Naive thymus-derived CD4-positive, alpha-beta T cell (primary cell): ENCODE measurements around the gene DCXR. TPM values are rescaled to one million over a fixed set of nuclear protein-coding genes. Genes with fewer than 3 reads are reported as not detected.

Source experiments
- ATAC-seq: fragments of 150-1000 bp; cut with Tn5 transposase; 2 replicates; pipeline ENCODE4 v1.10.0; 2021; ENCODE audit warnings: mild to moderate bottlenecking, moderate library complexity
- CTCF ChIA-PET: fragments of 350-600 bp; sonication (Branson Sonifier 250); formaldehyde crosslinking; loops from one replicate; lab custom pipeline; 2021; ENCODE audit warnings: antibody characterized with exemption; lab: Charles Lee
- POLR2A ChIA-PET: fragments of 350-600 bp; sonication (Branson Sonifier 250); formaldehyde crosslinking; loops from one replicate; lab custom pipeline; 2021; ENCODE audit warnings: antibody characterized with exemption, inconsistent platforms; lab: Charles Lee
- DNase-seq, 9 donors: peaks; one replicate each; pipeline versions ENCODE4 v3.0.0 to v3.0.0-alpha.2; 2020 to 2022; ENCODE audit warnings: mixed read lengths in 1 of 9
- H3K27ac ChIP-seq: one replicate; pipeline ENCODE4 v1.7.0; 2013; ENCODE audit warnings: mild to moderate bottlenecking, low read depth, low read length, moderate library complexity
- H3K27me3 ChIP-seq, 2 donors: one replicate each; pipeline ENCODE4 v1.7.0; 2013; ENCODE audit warnings: low read length in 2 of 2, mild to moderate bottlenecking in 2 of 2, moderate library complexity in 2 of 2; ENCODE audit not compliant: control insufficient read depth in 2 of 2, insufficient read depth in 2 of 2
- H3K36me3 ChIP-seq, 3 experiments: 1 replicate in 2 of 3; 2 replicates in 1 of 3; pipeline ENCODE4 v1.7.0; 2013; ENCODE audit warnings: low read length in 3 of 3, mild to moderate bottlenecking in 3 of 3, moderate library complexity in 1 of 3; ENCODE audit not compliant: insufficient read depth in 3 of 3, control insufficient read depth in 2 of 3
- H3K4me1 ChIP-seq, 2 donors: one replicate each; pipeline ENCODE4 v1.7.0; 2013; ENCODE audit warnings: low read length in 2 of 2, mild to moderate bottlenecking in 2 of 2, moderate library complexity in 1 of 2; ENCODE audit not compliant: control insufficient read depth in 2 of 2, insufficient read depth in 2 of 2
- H3K4me3 ChIP-seq: 2 replicates; pipeline ENCODE4 v1.7.0; 2013; ENCODE audit warnings: mild to moderate bottlenecking, low read length
- H3K9me3 ChIP-seq, 3 experiments: 1 replicate in 2 of 3; 2 replicates in 1 of 3; pipeline ENCODE4 v1.7.0; 2013; ENCODE audit warnings: low read length in 3 of 3; ENCODE audit not compliant: control insufficient read depth in 2 of 3
- H3K27ac Mint-ChIP-seq, 9 donors: one replicate each; pipeline ENCODE4 v1.8.0; 2020 to 2022; ENCODE audit warnings: mixed read lengths in 9 of 9, mild to moderate bottlenecking in 8 of 9, moderate library complexity in 5 of 9, inconsistent platforms in 2 of 9
- H3K27me3 Mint-ChIP-seq, 5 donors: one replicate each; pipeline ENCODE4 v1.8.0; 2021 to 2022; ENCODE audit warnings: mixed read lengths in 5 of 5, mild to moderate bottlenecking in 1 of 5
- H3K36me3 Mint-ChIP-seq, 5 donors: one replicate each; pipeline ENCODE4 v1.8.0; 2020 to 2022; ENCODE audit warnings: mixed read lengths in 5 of 5, mild to moderate bottlenecking in 3 of 5, inconsistent platforms in 1 of 5
- H3K4me1 Mint-ChIP-seq, 7 donors: one replicate each; pipeline ENCODE4 v1.8.0; 2020 to 2022; ENCODE audit warnings: mixed read lengths in 7 of 7, mild to moderate bottlenecking in 3 of 7, inconsistent platforms in 1 of 7
- H3K4me3 Mint-ChIP-seq, 10 donors: one replicate each; pipeline ENCODE4 v1.8.0; 2020 to 2022; ENCODE audit warnings: mild to moderate bottlenecking in 10 of 10, mixed read lengths in 10 of 10, moderate library complexity in 6 of 10, inconsistent platforms in 2 of 10
- H3K9me3 Mint-ChIP-seq, 11 donors: one replicate each; pipeline ENCODE4 v1.8.0; 2020 to 2022; ENCODE audit warnings: mixed read lengths in 11 of 11, mild to moderate bottlenecking in 4 of 11, inconsistent platforms in 1 of 11, moderate library complexity in 1 of 11
- intact Hi-C, 2 donors: fragments of 100-400 bp; cut with micrococcal nuclease; formaldehyde crosslinking; loops; one replicate each; pipeline ENCODE4 v1.15.1; 2023
- polyA plus RNA-seq, 2 donors: library from polyadenylated mRNA; unstranded; fragments of 300-500 nt; fragmentation: Illumina TruSeq; gene quantifications; one replicate each; pipeline ENCODE4 v1.2.3, GENCODE V29; 2021
- total RNA-seq, 6 experiments: library from RNA in 5 of 6; stranded (reverse) in 5 of 6; gene quantifications; 1 replicate in 5 of 6; 2 replicates in 1 of 6; pipeline ENCODE4 v1.2.3 and lab custom pipeline; 2021 to 2026

The DCXR gene
- total and polyA plus RNA-seq, 7 experiments from 2014 or later, result 63.0 to 228 (median 98.4) TPM

DNA sequence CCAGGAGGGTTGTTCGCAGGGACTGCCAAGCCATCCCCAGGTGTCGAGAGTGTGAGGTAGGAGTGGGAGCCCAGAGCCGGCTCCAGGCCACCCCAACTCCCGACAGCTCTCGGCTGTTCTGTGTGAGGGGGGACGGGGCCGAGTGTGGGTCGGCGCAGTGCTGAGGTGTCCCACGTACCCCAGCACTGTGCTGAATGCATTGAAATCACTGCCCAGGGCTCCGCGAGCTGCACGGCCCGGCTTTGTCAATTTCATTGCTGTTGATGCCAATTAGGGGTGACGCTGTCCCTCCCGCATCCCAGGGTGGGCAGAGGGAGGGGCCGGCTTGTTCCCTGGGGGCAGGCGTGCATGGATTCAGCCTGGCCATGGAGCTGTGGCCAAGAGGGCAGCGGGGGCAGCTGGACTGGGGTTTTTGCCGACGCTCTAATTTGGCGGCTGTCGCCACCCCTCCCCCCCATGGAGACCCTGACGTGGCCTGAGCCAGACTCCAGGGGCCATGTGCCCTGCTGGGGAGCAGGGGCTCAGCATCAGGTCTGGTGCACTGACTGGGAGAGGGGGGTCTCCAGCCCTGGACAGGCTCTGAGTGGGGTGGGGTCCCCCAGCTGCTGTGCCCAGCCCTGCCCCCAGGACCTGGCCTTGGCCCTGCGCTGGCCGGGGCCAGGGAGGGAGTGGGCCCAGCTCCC, 29.1 kb downstream of the DCXR start:
- H3K4me3 Mint-ChIP-seq, result no peak overlapping the region
- no peaks in the 10 kb centered on the region for H3K9me3 Mint-ChIP-seq
- no peaks in the 10 kb centered on the region for H3K4me1 ChIP-seq
- H3K36me3 Mint-ChIP-seq, result no peaks in the 10 kb centered on the region
- H3K27me3 ChIP-seq, result no peaks in the 10 kb centered on the region
- peaks cover 0 to 3% (median 0%) of the 10 kb centered on the region in 7 donors for H3K4me1 Mint-ChIP-seq
- peaks cover 0 to 10% (median 0%) of the 10 kb centered on the region in 3 experiments for H3K36me3 ChIP-seq
- no peaks in the 10 kb centered on the region for H3K9me3 ChIP-seq
- ChIA-PET POLR2A (interaction anchor here (0.5 to 0.7 kb wide), 2 partner anchors 11 to 145 kb away, joined by 3 read pairs; no protein-coding TSS in a partner anchor), CTCF (no interaction called here)
- intact Hi-C loops, result no loop called here
- H3K27me3 Mint-ChIP-seq, result no peaks in the 10 kb centered on the region
- no peak overlapping the region for H3K4me3 ChIP-seq
- ATAC-seq, result no peak
- no peak overlapping the region for H3K27ac Mint-ChIP-seq
- H3K27ac ChIP-seq, result no peak overlapping the region
- DNase-seq, result no peak

DNA sequence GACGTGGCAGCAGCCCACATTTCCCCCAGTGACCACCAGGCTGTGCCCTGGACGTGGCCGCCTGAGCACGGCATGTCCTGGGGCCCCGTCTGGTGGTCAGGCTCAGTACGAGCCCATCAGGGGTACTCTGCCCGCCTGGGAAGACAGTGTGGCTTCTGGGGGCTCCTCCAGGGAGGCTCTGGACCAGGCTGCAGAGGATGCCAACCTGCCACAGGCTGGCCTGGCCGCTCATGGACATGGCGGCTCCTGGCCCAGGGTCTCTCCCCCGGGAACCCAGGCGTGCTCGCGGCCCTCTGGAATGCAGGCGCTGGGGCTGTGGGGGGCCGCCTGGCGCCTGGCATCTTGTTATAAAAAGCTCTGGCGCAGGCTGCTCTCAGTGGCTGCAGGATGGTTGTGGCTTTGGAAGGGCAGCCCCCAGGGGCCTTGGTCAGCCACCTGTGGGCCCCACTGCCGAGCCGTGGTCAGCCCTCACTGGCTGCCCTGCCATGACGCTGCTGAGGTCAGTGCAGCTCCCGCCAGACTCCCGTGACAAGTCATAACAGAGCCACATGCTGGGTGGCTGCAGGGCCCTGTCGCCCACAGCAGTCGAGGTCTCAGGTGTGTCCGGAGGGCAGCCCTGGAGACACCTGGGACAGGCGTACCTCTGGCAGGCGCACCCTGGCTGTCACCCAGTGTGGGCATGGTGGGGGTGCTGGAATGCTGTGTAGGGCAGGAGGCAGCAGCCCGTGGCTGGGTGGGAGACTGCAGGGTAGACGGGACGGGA, 29.8 kb downstream of the DCXR start:
- CTCF ChIA-PET, result no interaction called here

DNA sequence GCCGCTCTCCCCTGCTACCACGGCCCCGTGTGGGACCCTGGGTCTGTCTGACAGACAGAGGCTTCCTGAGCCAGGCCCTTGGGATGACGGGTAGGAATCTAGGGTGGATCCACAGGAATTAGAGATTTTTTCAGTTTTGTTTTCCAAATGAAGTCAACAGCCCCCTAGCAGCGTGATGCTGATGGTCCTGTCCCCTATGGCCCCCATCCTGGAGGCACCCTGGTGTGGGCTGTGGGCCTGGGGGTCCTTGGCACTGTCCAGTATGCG, 30.3 kb downstream of the DCXR start:
- ChIA-PET CTCF (no interaction called here), POLR2A (no interaction called here)
- peaks cover 0 to 3% (median 0%) of the 10 kb centered on the region in 7 donors for H3K4me1 Mint-ChIP-seq
- H3K4me3 ChIP-seq, result no peak overlapping the region
- H3K27me3 Mint-ChIP-seq, result no peaks in the 10 kb centered on the region
- H3K4me1 ChIP-seq, result no peaks in the 10 kb centered on the region
- H3K36me3 Mint-ChIP-seq, result no peaks in the 10 kb centered on the region
- intact Hi-C loops, result no loop called here
- ATAC-seq (no peak), DNase-seq (no peak)
- H3K27me3 ChIP-seq, result no peaks in the 10 kb centered on the region
- H3K9me3 ChIP-seq, result no peaks in the 10 kb centered on the region
- H3K27ac Mint-ChIP-seq, result no peak overlapping the region
- H3K9me3 Mint-ChIP-seq, result no peaks in the 10 kb centered on the region
- H3K36me3 ChIP-seq, result peaks cover 0 to 9% (median 0%) of the 10 kb centered on the region in 3 experiments
- no peak overlapping the region for H3K4me3 Mint-ChIP-seq
- no peak overlapping the region for H3K27ac ChIP-seq

More for the DNA sequence above, 29.8 kb downstream of the DCXR start:
- H3K4me1 ChIP-seq, result no peaks in the 10 kb centered on the region
- intact Hi-C loops, result no loop called here
- H3K36me3 ChIP-seq, result peaks cover 0 to 10% (median 0%) of the 10 kb centered on the region in 3 experiments
- H3K27ac ChIP-seq, result no peak overlapping the region
- H3K9me3 ChIP-seq, result no peaks in the 10 kb centered on the region
- H3K4me3 Mint-ChIP-seq, result no peak overlapping the region
- no peak for DNase-seq
- H3K4me3 ChIP-seq, result no peak overlapping the region
- H3K9me3 Mint-ChIP-seq, result no peaks in the 10 kb centered on the region
- no peaks in the 10 kb centered on the region for H3K27me3 ChIP-seq
- POLR2A ChIA-PET, result no interaction called here
- no peaks in the 10 kb centered on the region for H3K36me3 Mint-ChIP-seq
- H3K27ac Mint-ChIP-seq, result no peak overlapping the region
- peaks cover 0 to 3% (median 0%) of the 10 kb centered on the region in 7 donors for H3K4me1 Mint-ChIP-seq
- no peak for ATAC-seq
- H3K27me3 Mint-ChIP-seq, result no peaks in the 10 kb centered on the region

DNA sequence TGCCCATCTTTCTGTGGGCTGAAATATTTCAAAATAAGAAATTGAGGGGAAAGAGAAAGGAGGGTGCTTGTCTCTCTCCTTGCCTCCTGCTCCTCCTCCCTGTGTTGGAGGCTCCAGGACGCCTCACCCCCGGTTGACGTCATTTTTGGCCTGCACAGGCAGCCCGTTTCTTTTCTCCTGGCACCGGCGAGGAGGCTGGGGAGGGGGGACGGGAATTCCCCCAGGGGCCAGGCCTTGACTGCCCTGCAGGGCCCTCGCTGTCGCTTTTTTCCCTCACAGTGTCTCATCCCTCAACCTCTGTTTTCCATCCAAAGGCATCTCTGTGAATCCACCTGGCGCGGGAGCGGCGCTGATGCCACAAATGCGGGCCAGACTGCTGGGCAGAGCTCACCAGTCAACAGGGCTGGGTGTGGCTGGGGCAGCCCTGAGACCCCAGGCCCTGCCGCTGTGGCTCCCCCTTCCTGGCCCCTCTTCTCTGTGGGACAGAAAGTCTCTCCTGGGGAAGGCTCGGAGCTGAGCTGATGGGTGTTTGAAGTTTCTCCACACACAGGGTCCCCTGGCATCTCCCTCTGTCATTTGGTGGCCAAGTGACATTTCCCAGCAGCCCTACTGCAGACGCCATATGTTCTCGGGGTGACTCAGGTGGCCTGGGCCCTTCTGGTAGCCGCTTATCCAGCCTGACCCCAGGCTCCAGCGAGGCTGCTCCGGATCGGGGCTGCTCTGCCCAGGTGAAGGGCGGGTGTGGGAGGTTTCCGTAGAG, 30.8 kb downstream of the DCXR start:
- no peak overlapping the region for H3K27ac Mint-ChIP-seq

DNA sequence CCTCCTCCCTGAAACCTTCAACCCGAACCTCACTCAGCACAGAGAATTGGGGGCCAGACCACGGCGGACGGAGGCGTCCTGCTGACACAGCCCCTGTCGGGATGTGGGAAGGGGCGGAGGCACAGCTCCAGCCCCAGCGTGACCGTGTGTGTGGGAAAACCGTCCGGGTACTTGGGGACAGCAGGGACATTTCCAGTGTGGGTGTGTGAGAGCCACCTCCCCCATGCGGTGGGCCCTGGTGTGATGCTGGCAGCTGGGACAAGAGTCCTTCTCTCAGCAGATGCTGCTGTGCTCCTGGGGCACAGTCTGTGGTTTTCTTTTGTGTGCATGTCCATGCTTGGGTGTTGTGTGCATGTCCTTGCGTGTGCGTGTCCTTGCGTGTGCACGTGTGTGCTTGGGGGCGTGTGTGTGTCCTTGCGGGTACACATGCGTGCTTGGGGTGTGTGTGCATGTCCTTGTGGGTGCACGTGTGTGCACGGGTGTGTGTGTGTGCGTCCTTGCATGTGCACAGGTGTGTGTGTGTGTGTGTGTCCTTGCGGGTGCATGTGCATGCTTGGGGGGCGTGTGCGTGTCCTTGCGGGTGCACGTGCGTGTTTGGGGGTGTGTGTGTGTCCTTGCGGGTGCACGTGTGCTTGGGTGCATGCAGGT, 31.7 kb downstream of the DCXR start:
- Histone ChIP-seq H3K27ac (no peak overlapping the region), H3K4me1 (no peaks in the 10 kb centered on the region), H3K9me3 (no peaks in the 10 kb centered on the region), H3K27me3 (no peaks in the 10 kb centered on the region), H3K36me3 (no peaks in the 10 kb centered on the region), H3K4me3 (no peak overlapping the region)
- no peak for DNase-seq
- peak overlapping the region in 1 of 9 donors; percentile 36 for H3K27ac Mint-ChIP-seq
- no peak for ATAC-seq
- H3K27me3 Mint-ChIP-seq, result no peaks in the 10 kb centered on the region
- H3K4me3 Mint-ChIP-seq, result no peak overlapping the region
- ChIA-PET CTCF (no interaction called here), POLR2A (no interaction called here)
- no peaks in the 10 kb centered on the region for H3K36me3 Mint-ChIP-seq
- H3K4me1 Mint-ChIP-seq, result peaks cover 0 to 3% (median 0%) of the 10 kb centered on the region in 7 donors
- H3K9me3 Mint-ChIP-seq, result no peaks in the 10 kb centered on the region
- intact Hi-C loops, result no loop called here

More for the DNA sequence above, 30.8 kb downstream of the DCXR start:
- H3K27me3 Mint-ChIP-seq, result no peaks in the 10 kb centered on the region
- no peak overlapping the region for H3K4me3 ChIP-seq
- H3K27me3 ChIP-seq, result no peaks in the 10 kb centered on the region
- CTCF ChIA-PET, result no interaction called here
- no peaks in the 10 kb centered on the region for H3K9me3 ChIP-seq
- no peaks in the 10 kb centered on the region for H3K36me3 Mint-ChIP-seq
- POLR2A ChIA-PET, result no interaction called here
- H3K4me3 Mint-ChIP-seq, result no peak overlapping the region
- H3K9me3 Mint-ChIP-seq, result no peaks in the 10 kb centered on the region
- peaks cover 0 to 3% (median 0%) of the 10 kb centered on the region in 7 donors for H3K4me1 Mint-ChIP-seq
- H3K4me1 ChIP-seq, result no peaks in the 10 kb centered on the region
- no peak overlapping the region for H3K27ac ChIP-seq
- intact Hi-C loops, result no loop called here
- ATAC-seq, result no peak
- H3K36me3 ChIP-seq, result peaks cover 0 to 4% (median 0%) of the 10 kb centered on the region in 3 experiments
- no peak for DNase-seq

DNA sequence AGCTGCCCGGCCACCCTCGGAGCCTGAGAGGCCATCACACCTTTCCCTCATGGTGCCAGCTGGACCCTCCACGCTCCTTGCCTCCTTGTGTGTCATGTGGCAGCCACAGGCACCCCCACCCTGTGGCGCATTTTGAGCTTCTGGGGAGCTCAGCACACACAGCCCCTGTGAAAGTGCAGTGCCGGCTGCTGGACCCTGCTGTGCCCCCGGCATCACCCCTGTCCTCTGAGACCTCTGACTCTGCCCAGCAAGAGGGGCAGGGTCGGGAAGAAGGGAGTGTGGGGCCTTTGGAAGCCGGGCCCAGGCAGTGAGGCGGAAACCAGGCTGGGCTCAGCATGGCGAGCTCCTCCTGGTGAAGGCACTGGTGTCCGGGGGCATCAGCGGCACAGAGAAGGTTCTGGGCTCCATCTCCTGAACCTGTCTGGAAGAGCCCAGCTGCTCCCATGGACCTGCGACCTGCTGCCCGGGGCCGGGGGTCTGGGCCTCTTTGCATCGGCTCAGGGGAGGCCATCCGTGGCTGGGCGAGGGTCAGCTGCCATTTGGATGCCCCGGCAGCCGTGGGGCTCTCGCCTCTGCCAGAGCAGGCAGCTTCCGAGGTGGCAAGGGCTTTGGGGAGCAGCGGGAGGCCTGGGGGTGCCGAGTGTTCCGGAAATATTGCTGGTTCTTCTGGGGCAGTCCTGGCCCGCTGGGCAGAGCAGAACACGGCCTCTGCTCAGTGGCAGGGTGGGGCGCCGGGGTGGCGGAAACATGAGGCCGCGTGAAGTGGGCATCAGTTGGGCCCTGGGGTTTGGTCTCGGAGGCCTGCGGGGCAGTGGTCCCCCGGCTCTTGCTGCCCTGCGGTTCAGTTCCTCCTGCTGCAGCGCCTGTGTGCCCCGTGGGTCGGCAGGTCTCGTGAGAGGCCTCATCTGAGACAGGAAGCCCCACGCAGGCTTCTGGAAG, 32.7 kb downstream of the DCXR start:
- no peak overlapping the region for H3K27ac ChIP-seq
- POLR2A ChIA-PET, result no interaction called here
- H3K27me3 ChIP-seq, result no peaks in the 10 kb centered on the region
- no peak for DNase-seq
- CTCF ChIA-PET, result no interaction called here
- no peak overlapping the region for H3K4me3 Mint-ChIP-seq
- no peaks in the 10 kb centered on the region for H3K9me3 ChIP-seq
- no peaks in the 10 kb centered on the region for H3K36me3 ChIP-seq
- H3K4me3 ChIP-seq, result no peak overlapping the region
- no peaks in the 10 kb centered on the region for H3K4me1 ChIP-seq
- H3K9me3 Mint-ChIP-seq, result no peaks in the 10 kb centered on the region
- H3K36me3 Mint-ChIP-seq, result no peaks in the 10 kb centered on the region
- no peak overlapping the region for H3K27ac Mint-ChIP-seq
- ATAC-seq, result no peak
- H3K27me3 Mint-ChIP-seq, result no peaks in the 10 kb centered on the region
- intact Hi-C loops, result no loop called here
- H3K4me1 Mint-ChIP-seq, result peaks cover 0 to 3% (median 0%) of the 10 kb centered on the region in 7 donors
